HG02973 (cell line): ENCODE data around the gene CHAF1B.
"Not testable (repeated sequence)": the region's sequence is repeated elsewhere in the genome, so short reads cannot be mapped to it uniquely, and the experiment has no call there.

Experiments used
- ATAC-seq: cut with Tn5 transposase; IDR thresholded peaks from one replicate; pipeline ENCODE4 v1.9.1; 2021; ENCODE audit warnings: moderate library complexity; ENCODE audit not compliant: unreplicated experiment

CHAF1B gene

GRCh38 chr21:36388096-36388495, 2.9 kb downstream of the CHAF1B start:
- no peak for ATAC-seq

- ATAC-seq = no peak
Observed at GRCh38 chr21:36388835-36389234, 3.6 kb downstream of the CHAF1B start.

- not testable (repeated sequence) for ATAC-seq
Observed at GRCh38 chr21:36391649-36392048, 6.5 kb downstream of the CHAF1B start.

- no peak for ATAC-seq
Observed at GRCh38 chr21:36395353-36396111, 10.3 kb downstream of the CHAF1B start.

- ATAC-seq = no peak
Observed at GRCh38 chr21:36396325-36396724, 11.1 kb downstream of the CHAF1B start.

- ATAC-seq = no peak
Observed at GRCh38 chr21:36396971-36397370, 11.8 kb downstream of the CHAF1B start.

- ATAC-seq = no peak
Observed at GRCh38 chr21:36397606-36398005, 12.4 kb downstream of the CHAF1B start.

- ATAC-seq = not testable (repeated sequence)
Observed at GRCh38 chr21:36399736-36400135, 14.5 kb downstream of the CHAF1B start.

GRCh38 chr21:36400719-36401118, 15.5 kb downstream of the CHAF1B start:
- no peak for ATAC-seq

- no peak for ATAC-seq
Observed at GRCh38 chr21:36402339-36402738, 17.1 kb downstream of the CHAF1B start.

GRCh38 chr21:36403713-36404112, 18.5 kb downstream of the CHAF1B start:
- no peak for ATAC-seq

GRCh38 chr21:36408568-36408967, 23.4 kb downstream of the CHAF1B start:
- ATAC-seq = no peak

GRCh38 chr21:36411301-36411700, 26.1 kb downstream of the CHAF1B start:
- no peak for ATAC-seq

GRCh38 chr21:36412916-36413315, 27.7 kb downstream of the CHAF1B start:
- ATAC-seq = no peak

GRCh38 chr21:36415375-36415774, 30.2 kb downstream of the CHAF1B start:
- no peak for ATAC-seq

- ATAC-seq = no peak
Observed at GRCh38 chr21:36419241-36419640, 34.0 kb downstream of the CHAF1B start.

GRCh38 chr21:36419996-36420395, 34.8 kb downstream of the CHAF1B start:
- no peak for ATAC-seq

- no peak for ATAC-seq
Observed at GRCh38 chr21:36420571-36421339, 35.6 kb downstream of the CHAF1B start.

GRCh38 chr21:36422279-36423098, 37.3 kb downstream of the CHAF1B start:
- ATAC-seq = no peak

GRCh38 chr21:36423771-36424433, 38.7 kb downstream of the CHAF1B start:
- ATAC-seq = no peak

GRCh38 chr21:36424592-36424991, 39.4 kb downstream of the CHAF1B start:
- ATAC-seq = no peak
